A172 (cell line): Measurements from ENCODE around the gene RGS7. TPM values are rescaled to one million over a fixed set of nuclear protein-coding genes. Genes with fewer than 3 reads are reported as not detected.
"Not testable (repeated sequence)": the region's sequence is repeated elsewhere in the genome, so short reads cannot be mapped to it uniquely, and the experiment has no call there.

ENCODE experiments used
- DNase-seq: peaks from one replicate; pipeline ENCODE4 v3.0.0-alpha.2; 2015; ENCODE audit warnings: low spot score
- total RNA-seq: library from RNA; depleted of rRNA; stranded (reverse); fragments of >200 nt; shearing (Covaris generic); gene quantifications from 2 replicates; pipeline ENCODE4 v1.2.3, GENCODE V29; 2014

RGS7 gene
- total RNA-seq, 1 experiment from 2014 or later = 16.5 TPM

DNA sequence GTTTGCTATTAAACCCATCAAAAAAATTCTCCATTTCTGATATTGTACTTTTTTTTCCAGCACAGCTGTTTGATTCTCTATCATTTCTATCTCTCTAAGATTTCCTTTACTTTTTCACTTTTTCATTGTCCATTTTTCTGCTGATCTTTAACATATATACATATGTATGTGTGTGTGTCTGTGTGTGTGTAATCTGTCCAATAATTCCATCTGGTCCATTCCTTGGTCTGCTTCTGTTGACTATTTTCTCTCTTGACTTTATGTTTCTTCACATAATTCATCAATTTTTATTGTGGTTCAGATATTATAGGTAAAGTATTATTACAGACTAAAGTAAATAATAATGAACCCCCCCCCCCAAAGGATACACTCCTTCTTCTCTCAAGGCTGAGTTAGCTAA, 84.2 kb downstream of the RGS7 start:
- no peak for DNase-seq

DNA sequence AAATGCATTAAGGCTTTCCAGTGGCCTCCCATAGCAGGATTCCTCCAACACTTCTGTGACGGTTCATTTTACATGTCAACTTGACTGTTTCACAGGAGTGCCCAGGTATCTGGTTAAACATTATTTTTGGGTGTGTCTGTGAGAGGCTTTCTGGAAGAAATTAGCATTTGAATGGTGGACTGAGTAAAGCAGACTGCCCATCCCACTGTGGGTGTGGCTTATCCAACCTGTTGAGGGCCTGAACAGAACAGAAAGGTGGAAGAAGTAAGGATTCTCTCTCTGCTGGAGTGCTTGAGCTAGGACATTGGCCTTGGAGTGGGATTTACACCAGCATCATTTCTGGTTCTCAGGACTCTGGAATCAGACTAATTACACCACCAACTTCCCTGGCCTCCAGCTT, 85.6 kb downstream of the RGS7 start:
- no peak for DNase-seq

DNA sequence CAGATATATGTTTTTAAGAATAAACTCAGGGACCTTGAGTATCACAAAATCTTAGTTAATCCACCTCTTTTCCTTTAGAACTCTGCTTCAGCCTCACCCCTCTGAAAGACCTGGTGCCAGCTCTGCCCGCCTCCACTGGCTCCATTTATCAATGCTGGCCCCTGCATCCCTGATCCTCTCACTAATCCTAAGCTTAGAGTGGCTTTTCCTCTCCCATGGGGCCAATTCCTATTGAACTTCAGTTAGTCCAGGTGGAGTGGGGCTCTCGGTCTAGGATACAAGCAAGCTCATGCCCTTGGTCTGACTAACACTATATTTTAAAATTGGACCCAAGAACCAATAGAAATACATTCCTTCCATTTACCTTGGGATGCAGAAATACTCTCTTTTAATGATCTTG, 87.0 kb downstream of the RGS7 start:
- no peak for DNase-seq

DNA sequence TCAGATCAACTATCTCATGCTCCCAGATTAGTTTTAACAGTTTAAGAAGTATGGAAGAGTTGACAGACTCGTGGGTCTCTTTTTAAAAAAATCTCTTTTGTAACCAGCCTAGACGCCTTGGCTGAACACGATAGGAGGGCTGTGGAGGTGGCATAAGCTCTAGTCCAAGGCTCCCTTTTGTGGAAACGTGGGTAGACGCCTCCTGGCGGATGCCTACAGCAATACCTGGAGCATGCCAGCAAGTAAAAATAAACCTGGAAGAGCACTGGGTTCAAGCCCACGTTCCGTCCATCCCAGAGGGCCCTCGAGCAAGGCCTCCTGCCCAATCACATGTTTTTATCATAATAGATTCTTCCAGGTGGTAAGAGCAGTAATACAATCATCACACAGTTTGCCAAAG, 87.9 kb downstream of the RGS7 start:
- no peak for DNase-seq

DNA sequence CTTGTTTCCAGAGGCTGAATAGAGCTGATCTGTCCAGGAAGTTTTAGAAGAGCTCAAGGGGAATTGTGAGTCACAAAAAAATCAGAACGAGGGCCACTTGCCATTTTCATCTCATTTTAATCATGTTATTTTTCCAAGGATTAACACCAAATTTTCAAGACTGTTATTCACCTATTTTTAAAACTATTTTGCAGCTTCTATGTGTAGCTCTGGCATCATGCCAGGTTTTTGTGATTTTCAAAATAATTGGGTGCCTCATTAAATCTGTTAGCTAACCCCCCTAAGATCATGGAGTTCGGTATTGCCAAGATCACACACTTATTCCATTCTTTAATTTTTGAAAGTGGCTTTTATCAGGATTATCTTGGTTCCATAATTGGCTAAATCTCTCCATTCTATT, 90.9 kb downstream of the RGS7 start:
- no peak for DNase-seq

DNA sequence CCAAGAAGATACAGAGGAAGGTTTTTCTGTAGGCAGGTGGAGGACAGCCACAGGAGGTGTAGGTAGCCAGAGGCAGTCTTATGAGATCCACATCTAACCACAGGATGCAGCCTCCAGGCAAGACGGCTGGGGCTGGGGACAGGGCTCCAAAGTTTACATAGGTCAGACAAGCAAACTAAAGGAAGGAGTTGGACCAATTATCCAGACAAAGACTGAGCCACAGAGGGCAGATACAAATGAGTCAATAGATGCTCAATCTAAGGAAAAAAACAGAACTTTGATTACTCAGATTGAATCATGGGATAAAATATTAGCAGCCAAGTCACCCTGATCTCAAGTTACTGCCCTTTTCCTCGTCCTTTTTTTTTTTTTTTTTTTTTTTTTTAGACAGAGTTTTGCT, 91.6 kb downstream of the RGS7 start:
- no peak for DNase-seq

DNA sequence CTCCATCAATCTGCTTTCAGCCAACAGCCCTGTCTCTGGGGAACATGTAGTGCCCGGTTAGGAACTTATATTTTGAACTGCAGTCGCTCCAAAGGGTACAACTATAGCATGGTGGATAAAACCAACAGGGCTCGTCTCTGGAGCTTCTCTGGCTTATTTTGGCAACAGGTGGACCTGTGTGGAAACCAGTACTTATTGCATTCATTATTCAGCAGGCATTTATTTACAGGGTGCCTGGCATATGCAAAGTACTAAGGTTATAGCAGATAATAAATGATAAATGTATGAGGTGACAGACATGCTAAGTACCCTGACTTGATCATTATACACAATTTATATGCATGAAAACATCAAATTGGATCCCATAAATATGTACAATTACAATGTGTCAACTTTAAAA, 93.7 kb downstream of the RGS7 start:
- DNase-seq = no peak

DNA sequence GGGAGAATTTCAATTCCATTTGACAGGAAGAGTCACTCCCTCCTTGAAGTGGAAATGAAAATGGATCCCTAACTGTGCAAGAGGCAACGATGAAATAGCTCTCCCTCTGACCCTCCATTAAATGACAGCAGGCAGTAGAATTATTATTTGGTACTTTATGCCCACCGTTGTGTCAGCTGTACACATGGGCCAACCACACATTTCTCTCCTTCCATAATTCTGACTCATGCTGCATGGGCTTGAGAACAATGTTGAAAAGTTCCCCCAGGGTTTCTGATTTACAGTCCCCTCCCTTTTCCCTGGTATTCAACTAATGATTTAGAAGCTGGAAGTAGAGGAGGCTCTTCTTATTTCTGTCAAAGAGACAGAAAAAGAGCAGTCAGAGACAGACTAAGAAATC, 103.5 kb downstream of the RGS7 start:
- DNase-seq = peak; percentile 83

DNA sequence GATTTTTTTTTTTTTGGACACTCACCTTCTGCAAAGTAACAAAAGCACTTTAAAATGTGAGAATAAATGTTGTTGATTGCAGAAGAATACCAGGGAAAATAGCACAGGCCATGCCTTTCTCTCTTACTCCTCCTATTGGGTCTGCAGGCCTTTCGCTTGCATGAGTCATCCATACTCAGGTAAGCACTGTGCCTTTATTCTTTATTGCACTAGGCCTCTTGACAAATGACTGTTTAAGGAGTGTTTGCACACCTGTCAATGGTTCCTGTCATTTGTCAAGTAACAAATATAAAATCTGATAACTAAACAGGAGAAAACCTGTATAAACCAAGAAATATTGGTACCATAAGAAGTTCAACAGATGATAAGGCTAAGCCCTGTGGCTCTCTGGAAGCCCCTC, 106.5 kb downstream of the RGS7 start:
- DNase-seq = no peak

DNA sequence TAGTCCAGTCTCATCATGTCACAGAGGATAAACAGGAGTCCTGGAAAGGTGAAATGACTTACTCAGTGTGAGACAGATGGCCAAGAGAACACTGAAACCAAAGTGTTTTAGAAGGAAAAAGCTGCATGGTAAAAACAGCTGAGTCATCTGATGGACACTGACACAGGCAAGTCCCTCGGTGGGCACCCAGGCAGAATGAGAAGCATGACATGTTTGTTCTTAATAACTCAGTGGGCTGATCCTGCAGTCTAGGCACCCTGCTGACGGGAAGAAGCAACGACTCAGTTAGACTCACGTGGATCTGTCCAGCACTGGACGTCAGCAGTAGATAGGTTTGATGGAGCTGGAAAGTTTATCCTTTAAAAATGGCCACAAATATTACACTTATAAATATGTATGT, 116.9 kb downstream of the RGS7 start:
- DNase-seq = peak; percentile 31

DNA sequence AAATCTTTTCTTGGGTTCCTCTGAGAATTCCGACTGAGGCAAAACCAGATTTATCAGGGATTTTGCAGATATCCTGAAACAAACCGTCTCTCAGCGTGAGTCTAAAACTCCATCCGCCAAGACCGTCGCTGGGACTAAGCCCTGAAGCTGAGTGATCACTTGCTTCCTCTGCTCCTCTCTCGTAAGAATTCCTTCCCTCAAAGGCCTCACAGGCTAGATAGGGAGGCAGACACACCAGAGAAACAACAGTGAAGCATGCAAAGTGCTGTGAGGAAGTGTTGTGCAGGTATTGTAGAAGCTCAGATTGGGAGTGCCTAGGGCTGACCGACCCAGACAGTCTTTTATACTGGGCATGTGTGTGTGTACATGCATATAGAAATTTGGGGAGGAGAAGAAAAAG, 119.1 kb downstream of the RGS7 start:
- no peak for DNase-seq

DNA sequence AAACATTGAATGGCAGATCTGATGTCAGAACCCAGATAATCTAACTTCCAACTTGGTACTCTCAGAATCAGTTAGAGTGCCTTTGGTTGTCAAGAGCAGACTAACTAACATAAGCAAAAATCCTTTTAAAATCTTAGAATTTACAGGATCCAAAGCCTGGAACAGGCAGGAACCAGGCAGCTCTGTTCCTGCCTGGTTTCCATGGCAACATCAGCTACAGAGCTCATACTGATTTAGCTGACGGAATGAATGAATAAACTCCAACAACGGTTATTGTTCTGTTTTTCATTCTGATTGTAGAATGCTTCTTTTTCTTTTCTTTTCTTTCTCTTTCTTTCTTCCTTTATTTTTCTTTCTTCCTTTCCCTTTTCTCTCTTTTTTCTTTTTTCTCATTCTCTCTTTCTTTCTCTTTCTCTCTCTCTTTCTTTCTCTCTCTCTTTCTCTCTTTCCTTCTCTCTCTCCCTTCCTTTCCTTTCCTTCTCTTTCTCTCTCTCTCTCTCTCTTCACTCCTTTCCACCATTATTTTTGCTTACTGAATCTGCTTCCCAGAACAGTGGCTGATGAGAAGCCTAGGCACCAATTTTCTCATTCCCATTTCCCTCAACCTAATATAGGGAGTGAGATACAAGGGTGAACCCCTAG, 121.6 kb downstream of the RGS7 start:
- no peak for DNase-seq

DNA sequence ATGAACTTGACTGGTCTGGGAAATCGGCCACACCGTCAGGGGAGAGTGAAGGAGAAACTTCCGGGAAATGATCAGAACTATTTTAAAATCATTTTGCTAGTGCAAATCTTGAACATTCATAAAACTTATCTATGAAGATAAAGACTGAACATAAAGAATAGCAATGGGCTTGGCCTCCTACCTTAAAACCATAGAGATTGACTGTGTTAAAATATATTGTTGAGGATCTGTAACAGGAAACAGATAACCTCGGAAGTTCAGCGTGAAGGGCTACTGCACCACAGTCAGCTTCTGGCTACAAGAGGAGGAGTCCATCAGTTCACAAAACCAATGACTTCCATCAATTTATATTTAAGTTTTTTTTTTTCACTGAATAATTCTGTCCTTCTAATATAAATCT, 127.3 kb downstream of the RGS7 start:
- no peak for DNase-seq

DNA sequence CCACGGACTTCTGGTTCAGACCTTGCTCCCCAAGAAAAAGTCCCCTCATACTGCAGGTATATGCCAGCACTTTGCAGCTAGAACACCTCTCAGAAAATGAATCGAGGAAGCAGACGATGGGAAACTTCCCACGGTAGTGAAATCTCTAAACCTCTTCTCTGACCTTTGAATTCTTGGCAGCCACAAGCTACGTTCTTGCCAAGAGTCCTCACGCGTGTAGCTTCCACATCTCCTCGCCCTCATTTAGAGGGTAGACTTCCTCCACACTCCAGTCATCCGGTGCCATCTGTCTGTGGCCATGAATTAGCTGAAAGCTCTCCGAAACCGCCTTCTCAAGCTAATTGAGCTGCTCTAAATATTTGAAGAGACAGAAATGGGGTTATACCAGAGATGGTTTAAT, 127.8 kb downstream of the RGS7 start:
- no peak for DNase-seq

DNA sequence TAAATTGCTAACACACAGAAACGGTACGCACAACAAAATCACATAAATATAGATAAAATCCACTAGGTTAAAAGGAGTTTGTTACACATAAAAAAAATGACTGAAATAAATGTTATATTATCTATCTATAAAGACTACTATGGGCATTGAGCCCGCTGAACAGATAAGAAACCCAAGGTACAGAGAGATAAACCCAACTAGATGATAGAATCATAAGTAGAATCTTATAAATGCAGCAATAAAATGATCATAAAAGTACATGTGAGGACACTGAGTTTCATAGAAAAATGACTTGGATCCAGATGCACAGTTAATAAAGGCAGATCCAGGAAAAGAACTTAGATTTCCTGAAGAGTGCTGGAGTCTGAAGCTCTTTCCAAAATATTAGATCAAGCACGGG, 128.7 kb downstream of the RGS7 start:
- no peak for DNase-seq

DNA sequence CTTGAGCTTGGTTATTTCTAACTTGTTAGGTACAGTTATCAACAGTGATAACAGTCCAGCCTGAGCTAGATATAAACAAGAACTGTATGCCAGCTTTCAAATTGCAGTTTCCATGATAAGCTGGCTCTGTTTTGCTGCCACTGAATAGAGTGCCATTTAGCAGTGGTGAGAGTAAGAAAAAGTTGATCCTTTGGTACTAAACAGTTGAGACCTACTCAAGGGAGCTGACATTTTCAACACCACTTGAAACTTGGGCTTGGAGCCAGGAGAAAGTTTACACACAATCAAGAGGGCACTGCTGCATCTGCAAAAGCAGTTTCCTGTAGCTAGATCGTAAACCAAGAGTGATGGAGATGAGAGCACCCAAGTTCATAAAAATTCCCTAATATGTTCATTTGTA, 131.3 kb downstream of the RGS7 start:
- DNase-seq = no peak

DNA sequence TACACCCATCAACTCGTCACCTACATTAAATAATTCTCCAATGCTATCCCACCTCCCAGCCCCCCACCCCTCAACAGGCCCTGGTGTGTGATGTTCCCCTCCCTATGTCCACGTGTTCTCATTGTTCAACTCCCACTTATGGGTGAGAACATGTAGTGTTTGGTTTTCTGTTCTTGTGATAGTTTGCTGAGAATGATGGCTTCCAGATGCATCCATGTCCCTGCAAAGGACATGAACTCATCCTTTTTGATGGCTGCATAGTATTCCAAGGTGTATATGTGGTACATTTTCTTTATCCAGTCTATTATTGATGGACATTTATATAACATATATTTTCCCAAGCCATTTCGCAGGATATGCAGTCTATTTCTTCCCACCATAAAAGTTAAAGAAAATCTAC, 132.8 kb downstream of the RGS7 start:
- not testable (repeated sequence) for DNase-seq

DNA sequence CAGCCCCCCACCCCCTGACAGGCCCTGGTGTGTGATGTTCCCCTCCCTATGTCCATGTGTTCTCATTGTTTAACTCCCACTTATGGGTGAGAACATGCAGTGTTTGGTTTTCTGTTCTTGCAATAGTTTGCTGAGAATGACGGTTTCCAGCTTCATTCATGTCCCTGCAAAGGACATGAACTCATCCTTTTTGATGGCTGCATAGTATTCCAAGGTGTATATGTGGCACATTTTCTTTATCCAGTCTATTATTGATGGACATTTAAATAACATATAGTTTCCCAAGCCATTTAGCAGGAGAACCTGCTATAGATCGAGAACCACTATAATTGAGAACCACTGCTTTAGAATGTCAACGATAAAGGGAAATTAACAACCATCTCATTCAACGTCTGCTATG, 134.2 kb downstream of the RGS7 start:
- not testable (repeated sequence) for DNase-seq

DNA sequence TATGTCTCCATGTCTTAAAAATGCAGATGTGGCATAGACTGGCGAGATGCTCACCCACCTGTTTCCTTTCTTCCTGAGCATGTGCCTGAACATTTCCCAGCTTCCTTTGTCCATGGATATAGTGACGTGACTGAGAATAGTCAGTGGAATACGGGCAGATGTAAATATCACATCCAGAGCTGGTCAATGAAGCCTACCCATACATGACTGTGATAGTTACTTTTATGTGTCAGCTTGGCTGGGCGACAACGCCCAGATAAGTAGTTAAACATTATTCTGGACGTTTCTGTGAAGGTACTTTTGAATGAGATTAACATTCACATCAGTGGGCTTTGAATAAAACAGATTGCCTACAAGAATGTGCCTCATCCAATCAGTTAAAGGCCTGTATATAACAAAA, 135.7 kb downstream of the RGS7 start:
- DNase-seq = no peak

DNA sequence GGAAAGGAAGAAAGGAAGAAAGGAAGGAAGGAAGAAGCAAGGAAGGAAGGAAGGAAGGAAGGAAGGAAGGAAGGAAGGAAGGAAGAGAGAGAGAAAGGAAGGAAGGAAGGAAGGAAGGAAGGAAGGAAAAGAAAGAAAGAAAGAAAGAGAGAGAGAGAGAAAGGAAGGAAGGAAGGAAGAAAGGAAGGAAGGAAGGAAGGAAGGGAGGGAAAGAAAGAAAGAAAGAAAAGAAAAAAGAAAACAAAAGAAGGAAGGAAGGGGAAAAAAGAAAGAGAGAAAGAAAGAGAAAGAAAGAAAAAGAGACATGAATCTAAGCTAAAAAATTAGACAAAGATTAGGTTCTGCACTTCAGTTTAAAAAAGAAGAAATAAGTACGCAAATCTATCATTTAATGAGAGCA, 136.1 kb downstream of the RGS7 start:
- DNase-seq = not testable (repeated sequence)

DNA sequence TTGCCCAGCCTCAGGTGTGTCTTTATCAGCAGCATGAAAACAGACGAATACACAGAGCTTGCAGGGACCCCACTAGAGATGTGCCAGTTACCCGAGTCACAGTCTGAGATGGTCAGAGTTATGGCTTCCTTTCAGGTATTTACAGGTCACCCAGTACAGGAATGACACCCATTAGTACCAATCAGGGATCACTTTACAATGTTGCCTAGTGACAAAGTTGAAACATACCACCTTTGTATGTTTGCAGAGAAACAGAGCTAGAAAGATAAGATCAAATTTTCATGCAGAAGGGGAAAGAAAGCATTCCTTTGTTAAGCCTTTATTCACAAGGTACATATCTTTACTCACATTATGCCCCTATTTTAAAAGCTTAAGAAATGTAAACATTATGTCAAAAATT, 137.6 kb downstream of the RGS7 start:
- DNase-seq = no peak

DNA sequence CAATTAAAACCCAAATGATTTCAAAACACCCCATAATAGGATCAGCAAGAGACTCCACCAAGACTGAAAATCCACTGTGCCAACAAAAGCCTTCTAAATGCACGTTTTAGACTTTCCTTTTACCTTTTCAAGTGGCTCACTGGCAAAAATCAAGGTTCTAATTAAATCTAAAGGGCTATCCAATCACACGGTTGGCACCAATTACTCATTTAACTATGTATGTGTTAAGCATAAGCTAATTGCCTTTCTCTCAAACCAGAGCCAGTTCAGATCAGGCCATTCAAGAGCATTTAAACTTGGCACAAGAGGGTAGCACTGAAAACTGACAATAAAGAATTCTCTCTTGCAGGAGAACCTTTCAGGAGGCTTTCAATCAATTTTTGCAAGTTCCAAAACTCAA, 139.5 kb downstream of the RGS7 start:
- no peak for DNase-seq

DNA sequence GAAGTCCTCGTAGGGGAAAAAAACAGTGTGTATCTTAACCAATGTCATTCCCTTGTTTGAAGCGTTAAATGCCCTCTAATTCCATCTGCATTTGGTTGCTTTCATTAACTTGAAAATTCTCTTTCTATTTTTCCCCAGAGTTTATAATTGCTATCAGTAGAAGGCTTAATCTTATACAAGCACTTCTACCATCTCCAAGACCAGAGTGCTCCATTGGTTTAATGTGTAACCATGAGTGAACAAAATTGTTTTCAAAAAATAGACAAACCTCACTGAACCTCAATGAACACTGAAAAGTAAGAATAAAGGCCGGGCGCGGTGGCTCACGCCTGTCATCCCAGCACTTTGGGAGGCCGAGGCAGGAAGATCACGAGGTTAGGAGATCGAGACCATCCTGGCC, 141.3 kb downstream of the RGS7 start:
- DNase-seq = no peak

DNA sequence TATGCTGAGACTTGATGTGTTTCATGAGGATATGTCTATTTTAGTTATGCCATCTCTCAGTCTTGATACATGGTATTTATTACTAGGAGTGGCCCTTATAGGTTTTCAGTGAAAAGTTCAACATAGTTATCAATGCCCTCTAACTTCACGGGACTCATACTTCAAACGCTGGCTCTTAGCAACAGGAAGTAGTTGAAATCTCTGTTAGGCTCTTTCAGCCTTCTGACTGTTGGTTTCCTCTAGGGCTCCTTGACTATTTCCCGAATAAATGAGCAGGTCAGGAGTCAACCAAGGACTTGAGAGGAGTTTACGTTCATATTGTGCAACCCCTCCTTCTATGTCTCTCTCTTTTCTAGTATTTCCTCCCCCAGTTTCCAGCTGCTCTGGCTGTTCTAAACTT, 141.8 kb downstream of the RGS7 start:
- no peak for DNase-seq

DNA sequence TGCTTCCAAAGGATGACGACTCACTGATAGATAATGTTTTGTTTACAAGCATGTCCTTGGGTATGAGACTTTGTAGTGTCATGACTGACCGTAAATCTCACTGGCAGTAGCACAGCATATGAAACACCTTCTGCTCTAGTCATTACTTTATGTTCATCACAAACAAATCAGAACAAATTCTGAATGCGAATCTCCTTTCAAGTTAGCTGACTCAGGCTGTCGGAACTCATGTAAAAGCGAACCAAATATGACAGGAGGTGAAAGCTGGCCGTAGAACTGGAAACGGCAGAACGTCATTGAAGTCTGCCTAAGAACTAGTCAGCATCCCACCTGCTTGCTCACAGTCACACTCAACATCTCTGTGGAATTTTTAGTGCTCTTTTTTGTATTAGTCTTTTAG, 143.9 kb downstream of the RGS7 start:
- DNase-seq = peak; percentile 73
